ENCODE measurements around the gene LMOD2. TPM values are rescaled to one million over a fixed set of nuclear protein-coding genes. Genes with fewer than 3 reads are reported as not detected.

The LMOD2 gene
- total and polyA plus RNA-seq, 10 of the 15 experiments (the other 5 are each of a cell fraction or from before 2014, with no cell fraction given), result not detected

DNA sequence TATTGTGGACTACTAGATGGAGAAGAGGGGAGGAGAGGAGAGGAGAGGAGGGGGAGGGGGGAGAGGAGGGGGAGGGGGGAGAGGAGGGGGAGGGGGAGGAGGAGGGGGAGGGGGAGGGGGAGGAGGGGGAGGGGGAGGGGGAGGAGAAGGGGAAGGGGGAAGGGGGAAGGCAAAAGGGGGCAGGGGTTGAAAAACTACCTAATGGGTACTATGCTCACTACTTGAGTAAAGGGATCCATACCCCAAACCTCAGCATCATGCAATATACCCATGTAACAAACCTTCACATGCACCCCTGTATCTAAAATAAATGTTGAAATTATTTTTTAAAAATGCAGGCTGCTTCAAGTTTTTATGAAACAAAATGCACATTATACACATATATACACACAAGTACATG is 15.1 kb upstream of the LMOD2 start (continued):
- TF ChIP-seq IRF3 (IDR thresholded peaks at IDR 0.05), result no peak
- TF ChIP-seq MXI1 (IDR thresholded peaks at IDR 0.05; ENCODE audit: low read depth, low read length), result no peak
- TF ChIP-seq SIN3A (IDR thresholded peaks at IDR 0.05; ENCODE audit: low read depth, low read length), result no peak

DNA sequence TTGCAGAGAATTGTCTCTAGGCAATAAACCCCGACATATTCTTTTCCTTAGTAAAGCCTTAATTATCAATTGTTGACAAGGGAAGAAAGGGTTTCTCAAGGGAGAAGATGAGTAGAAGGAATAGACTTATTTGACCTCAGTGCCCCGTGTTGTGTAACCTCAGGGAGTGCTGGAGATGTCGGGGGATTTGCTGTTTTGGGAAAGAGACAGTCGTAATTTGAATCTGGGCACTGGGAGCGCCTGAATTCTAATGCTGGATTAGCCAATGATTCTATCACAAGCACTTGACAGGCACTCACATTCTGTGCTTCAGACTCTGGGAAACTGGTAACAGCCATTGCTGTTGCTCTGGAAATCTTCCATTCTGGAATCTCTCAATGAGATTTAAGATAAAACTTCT is 13.8 kb upstream of the LMOD2 start:
- ChIA-PET SMC1A (ENCODE audit: uncharacterized antibody, unreplicated experiment) (no interaction called here), RAD21 (ENCODE audit: unreplicated experiment) (no interaction called here), POLR2A (no interaction called here), CTCF (no interaction called here)
- no TSS peak for BruUV-seq (replicated peaks)
- H3K4me3 ChIP-seq, result no peak overlapping the region
- H3K79me2 ChIP-seq (ENCODE audit: control insufficient read depth, insufficient read depth, low read length), result no peaks in the 10 kb centered on the region
- no peaks in the 10 kb centered on the region; a peak in 2 of 4 replicates for H3K27me3 ChIP-seq (replicated peaks in 1 of 2; ENCODE audit: control insufficient read depth in 2 of 2, insufficient read depth in 2 of 2, low read length in 1 of 2)
- intact Hi-C loops (cut with micrococcal nuclease; ENCODE audit: unreplicated experiment) (no loop called here), in situ Hi-C loops (cut with MboI) (no loop called here)
- H3K9ac ChIP-seq (ENCODE audit: control insufficient read depth, insufficient read depth, low read length), result no peak overlapping the region
- H3K27ac ChIP-seq (ENCODE audit: control insufficient read depth, insufficient read depth), result no peak overlapping the region
- no peak overlapping the region for H3K4me2 ChIP-seq (ENCODE audit: control insufficient read depth, insufficient read depth)
- H2AFZ ChIP-seq (ENCODE audit: control insufficient read depth, low read depth, low read length), result no peak overlapping the region
- H3K9me3 ChIP-seq (replicated peaks; ENCODE audit: control insufficient read depth, insufficient read depth, low read length), result no peaks in the 10 kb centered on the region
- no peaks in the 10 kb centered on the region for H4K20me1 ChIP-seq (ENCODE audit: control insufficient read depth, insufficient read depth)
- DNase-seq (ENCODE audit: low read depth, low spot score), result no peak
- ATAC-seq, result no peak
- FAIRE-seq, result no peak
- WGBS (ENCODE audit: insufficient coverage, insufficient replicate concordance, low lambda C conversion rate, missing lambda C conversion rate), result 37% methylated on average over 5 of the region's 5 CpGs
- H3K4me1 ChIP-seq (ENCODE audit: control insufficient read depth, insufficient read depth, low read length), result no peaks in the 10 kb centered on the region
- H3K36me3 ChIP-seq (ENCODE audit: control insufficient read depth in 2 of 2, insufficient read depth in 2 of 2, low read length in 1 of 2), result no peaks in the 10 kb centered on the region
- TF ChIP-seq BHLHE40 (IDR thresholded peaks at IDR 0.05; ENCODE audit: borderline replicate concordance in 1 of 2, low read depth in 2 of 2, low read length in 1 of 2) (no peak), HDGF (IDR thresholded peaks at IDR 0.05) (no peak), CREB1 (IDR thresholded peaks at IDR 0.05; ENCODE audit: low read depth) (no peak), MLLT1 (IDR thresholded peaks at IDR 0.05) (no peak), SMARCA5 (IDR thresholded peaks at IDR 0.05) (no peak), ZNF217 (IDR thresholded peaks at IDR 0.05) (no peak), IKZF2 (IDR thresholded peaks at IDR 0.05) (no peak), ATF2 (IDR thresholded peaks at IDR 0.05; ENCODE audit: low read length) (no peak), ZBED1 (IDR thresholded peaks at IDR 0.05; ENCODE audit: borderline replicate concordance) (no peak)
- TF ChIP-seq, protein P1, sequence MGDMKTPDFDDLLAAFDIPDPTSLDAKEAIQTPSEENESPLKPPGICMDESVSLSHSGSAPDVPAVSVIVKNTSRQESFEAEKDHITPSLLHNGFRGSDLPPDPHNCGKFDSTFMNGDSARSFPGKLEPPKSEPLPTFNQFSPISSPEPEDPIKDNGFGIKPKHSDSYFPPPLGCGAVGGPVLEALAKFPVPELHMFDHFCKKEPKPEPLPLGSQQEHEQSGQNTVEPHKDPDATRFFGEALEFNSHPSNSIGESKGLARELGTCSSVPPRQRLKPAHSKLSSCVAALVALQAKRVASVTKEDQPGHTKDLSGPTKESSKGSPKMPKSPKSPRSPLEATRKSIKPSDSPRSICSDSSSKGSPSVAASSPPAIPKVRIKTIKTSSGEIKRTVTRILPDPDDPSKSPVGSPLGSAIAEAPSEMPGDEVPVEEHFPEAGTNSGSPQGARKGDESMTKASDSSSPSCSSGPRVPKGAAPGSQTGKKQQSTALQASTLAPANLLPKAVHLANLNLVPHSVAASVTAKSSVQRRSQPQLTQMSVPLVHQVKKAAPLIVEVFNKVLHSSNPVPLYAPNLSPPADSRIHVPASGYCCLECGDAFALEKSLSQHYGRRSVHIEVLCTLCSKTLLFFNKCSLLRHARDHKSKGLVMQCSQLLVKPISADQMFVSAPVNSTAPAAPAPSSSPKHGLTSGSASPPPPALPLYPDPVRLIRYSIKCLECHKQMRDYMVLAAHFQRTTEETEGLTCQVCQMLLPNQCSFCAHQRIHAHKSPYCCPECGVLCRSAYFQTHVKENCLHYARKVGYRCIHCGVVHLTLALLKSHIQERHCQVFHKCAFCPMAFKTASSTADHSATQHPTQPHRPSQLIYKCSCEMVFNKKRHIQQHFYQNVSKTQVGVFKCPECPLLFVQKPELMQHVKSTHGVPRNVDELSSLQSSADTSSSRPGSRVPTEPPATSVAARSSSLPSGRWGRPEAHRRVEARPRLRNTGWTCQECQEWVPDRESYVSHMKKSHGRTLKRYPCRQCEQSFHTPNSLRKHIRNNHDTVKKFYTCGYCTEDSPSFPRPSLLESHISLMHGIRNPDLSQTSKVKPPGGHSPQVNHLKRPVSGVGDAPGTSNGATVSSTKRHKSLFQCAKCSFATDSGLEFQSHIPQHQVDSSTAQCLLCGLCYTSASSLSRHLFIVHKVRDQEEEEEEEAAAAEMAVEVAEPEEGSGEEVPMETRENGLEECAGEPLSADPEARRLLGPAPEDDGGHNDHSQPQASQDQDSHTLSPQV (IDR thresholded peaks at IDR 0.05), result no peak

Data from GM12878 (cell line).